B cell (primary cell): ENCODE data around the gene SCML1. TPM values are rescaled to one million over a fixed set of nuclear protein-coding genes. Genes with fewer than 3 reads are reported as not detected.

Experiments used
- ATAC-seq: fragments of 200-7000 bp; cut with Tn5 transposase; one replicate; pipeline ENCODE4 v1.10.0; 2021; ENCODE audit warnings: low read depth, mild to moderate bottlenecking, moderate number of reproducible peaks, moderate library complexity
- CTCF ChIA-PET: fragments of 350-600 bp; sonication (Branson Sonifier 250); formaldehyde crosslinking; loops from one replicate; lab custom pipeline; 2021; ENCODE audit warnings: antibody characterized with exemption, inconsistent platforms; lab: Charles Lee
- POLR2A ChIA-PET: fragments of 350-600 bp; sonication (Branson Sonifier 250); formaldehyde crosslinking; loops from one replicate; lab custom pipeline; 2021; ENCODE audit warnings: antibody characterized with exemption; lab: Charles Lee
- DNase-seq: peaks from one replicate; pipeline ENCODE4 v3.0.0; 2013
- H2AFZ ChIP-seq: 2 replicates; pipeline ENCODE4 v1.6.1; 2012; ENCODE audit warnings: mild to moderate bottlenecking, low read depth, low read length; ENCODE audit not compliant: insufficient read depth, poor library complexity, severe bottlenecking
- H3K27ac ChIP-seq, 2 donors: 1 replicate in 1 of 2; 2 replicates in 1 of 2; pipeline ENCODE4 v1.5.1; 2012 to 2013; ENCODE audit warnings: low read length in 2 of 2, mild to moderate bottlenecking in 2 of 2, moderate library complexity in 1 of 2
- H3K27me3 ChIP-seq, 4 experiments: fragments of 200-600 bp in 1 of 4; sonication (generic) in 1 of 4; replicated peaks in 1 of 4; 1 replicate in 2 of 4; 2 replicates in 2 of 4; pipeline versions ENCODE4 v1.6.1 to v1.7.0; 2013 to 2016; ENCODE audit warnings: low read length in 3 of 4, mild to moderate bottlenecking in 2 of 4, mixed read lengths in 1 of 4, moderate library complexity in 1 of 4; ENCODE audit not compliant: insufficient read depth in 4 of 4, control insufficient read depth in 3 of 4; ENCODE audit errors: control extremely low read depth in 1 of 4
- H3K36me3 ChIP-seq, 2 experiments: replicated peaks in 1 of 2; 1 replicate in 1 of 2; 2 replicates in 1 of 2; pipeline versions ENCODE4 v1.6.1 to v1.7.1; 2013; ENCODE audit warnings: low read length in 1 of 2; ENCODE audit not compliant: insufficient read depth in 2 of 2, control insufficient read depth in 1 of 2; ENCODE audit errors: control extremely low read depth in 1 of 2, extremely low read depth in 1 of 2
- H3K4me1 ChIP-seq, 2 donors: fragments of 200-600 bp in 1 of 2; sonication (generic) in 1 of 2; 1 replicate in 1 of 2; 2 replicates in 1 of 2; pipeline versions ENCODE4 v1.5.1 to v1.6.1; 2013 to 2017; ENCODE audit warnings: low read length in 2 of 2; ENCODE audit not compliant: control insufficient read depth in 2 of 2, insufficient read depth in 2 of 2
- H3K4me2 ChIP-seq: replicated peaks from 2 replicates; pipeline ENCODE3; 2012; ENCODE audit warnings: mild to moderate bottlenecking, low read depth, low read length; ENCODE audit not compliant: poor library complexity, severe bottlenecking
- H3K4me3 ChIP-seq, 5 experiments: fragments of 200-600 bp in 1 of 5; sonication (generic) in 1 of 5; 1 replicate in 3 of 5; 2 replicates in 2 of 5; pipeline versions ENCODE4 v1.5.1 to v1.7.0; 2011 to 2016; ENCODE audit warnings: low read length in 4 of 5, mild to moderate bottlenecking in 4 of 5, low read depth in 2 of 5, control low read depth in 1 of 5, moderate library complexity in 1 of 5; ENCODE audit not compliant: insufficient read depth in 1 of 5; ENCODE audit errors: control extremely low read depth in 1 of 5, extremely low read depth in 1 of 5
- H3K79me2 ChIP-seq: fragments of 200-600 bp; sonication (generic); one replicate; pipeline ENCODE4 v1.6.0; 2016; ENCODE audit warnings: low read length; ENCODE audit not compliant: control insufficient read depth, insufficient read depth
- H3K9ac ChIP-seq: fragments of 200-600 bp; sonication (generic); 2 replicates; pipeline ENCODE4 v1.6.1; 2017; ENCODE audit warnings: mild to moderate bottlenecking, low read length, moderate library complexity
- H3K9me3 ChIP-seq, 3 donors: one replicate each; pipeline versions ENCODE4 v1.6.1 to v1.7.1; 2013; ENCODE audit warnings: low read length in 2 of 3; ENCODE audit not compliant: control insufficient read depth in 2 of 3, insufficient read depth in 1 of 3; ENCODE audit errors: control extremely low read depth in 1 of 3
- H4K20me1 ChIP-seq: 2 replicates; pipeline ENCODE4 v1.6.0; 2012; ENCODE audit warnings: mild to moderate bottlenecking, low read length; ENCODE audit not compliant: insufficient read depth, control insufficient read depth, poor library complexity, severe bottlenecking
- H3K27ac Mint-ChIP-seq: one replicate; pipeline ENCODE4 v1.8.0; 2021; ENCODE audit warnings: mixed read lengths
- H3K27me3 Mint-ChIP-seq: one replicate; pipeline ENCODE4 v1.8.0; 2021; ENCODE audit warnings: mixed read lengths
- H3K4me1 Mint-ChIP-seq: one replicate; pipeline ENCODE4 v1.8.0; 2021; ENCODE audit warnings: mixed read lengths
- H3K4me3 Mint-ChIP-seq: one replicate; pipeline ENCODE4 v1.8.0; 2021; ENCODE audit warnings: mixed read lengths
- H3K9me3 Mint-ChIP-seq: one replicate; pipeline ENCODE4 v1.8.0; 2022; ENCODE audit warnings: mixed read lengths; ENCODE audit not compliant: insufficient read depth
- CTCF ChIP-seq: fragments of 200-600 bp; IDR thresholded peaks from one replicate; pipeline ENCODE4 v1.8.0; 2022; ENCODE audit warnings: antibody characterized with exemption, mild to moderate bottlenecking
- EZH2 ChIP-seq: IDR thresholded peaks from 2 replicates; pipeline ENCODE4 v1.6.1; 2012; ENCODE audit warnings: borderline replicate concordance, low read depth, mild to moderate bottlenecking, moderate library complexity, low read length; ENCODE audit not compliant: insufficient read depth, poor library complexity, severe bottlenecking
- WGBS: methylation state at CpG from one replicate; pipeline ENCODE4 v1.1.5; 2013; ENCODE audit warnings: missing lambda C conversion rate; ENCODE audit not compliant: insufficient coverage; 5-methylcytosine and 5-hydroxymethylcytosine counted together
- intact Hi-C: fragments of 100-400 bp; cut with micrococcal nuclease; formaldehyde crosslinking; loops from one replicate; pipeline ENCODE4 v1.10.0; 2022
- polyA plus RNA-seq: library from polyadenylated mRNA; depleted of rRNA; stranded (reverse); fragments of >200 nt; gene quantifications from 2 replicates; pipeline ENCODE4 v1.2.3, GENCODE V29; 2012
- total RNA-seq, 2 donors: library from RNA; stranded (reverse); fragments of 120-200 nt in 1 of 2; gene quantifications; 1 replicate in 1 of 2; 2 replicates in 1 of 2; pipeline versions ENCODE4 v1.2.3 to v1.2.4, GENCODE V29; 2013 to 2022

Gene SCML1
- total and polyA plus RNA-seq, 2 donors (not counting 1 experiment from before 2014, with no cell fraction given), result 6.7 to 9.6 TPM

- peaks cover 6% of the 10 kb centered on the region for H3K27me3 Mint-ChIP-seq
- peak overlapping the region; percentile 90 for H3K4me3 Mint-ChIP-seq
- H3K27ac Mint-ChIP-seq, result peak overlapping the region; percentile 67
- intact Hi-C loops, result loop anchor here (5.0 to 10.0 kb wide), 5 partner anchors 617 to 1604 kb away; partner anchors contain the start of genes CTPS2, PDHA1, PHKA2 and RS1
- Histone ChIP-seq H3K27me3 (no peaks in the 10 kb centered on the region), H3K36me3 (no peaks in the 10 kb centered on the region), H3K79me2 (no peaks in the 10 kb centered on the region), H3K9me3 (no peaks in the 10 kb centered on the region), H3K4me2 (peak overlapping the region; percentile 76), H4K20me1 (no peaks in the 10 kb centered on the region), H3K4me1 (peaks cover 6 to 12% of the 10 kb centered on the region in 2 donors), H2AFZ (peak overlapping the region; percentile 63), H3K9ac (peak overlapping the region; percentile 70), H3K27ac (peak overlapping the region; percentile 75 to 81), H3K4me3 (peak overlapping the region; percentile 36 to 73 (median 65))
- WGBS, result under 1% methylated on average over 33 of the region's 45 CpGs
- CTCF ChIA-PET, result interaction anchor here (0.9 kb wide), 1 partner anchor 8 kb away, joined by 4 read pairs; no protein-coding TSS in a partner anchor
- DNase-seq, result peak; percentile 59
- POLR2A ChIA-PET, result interaction anchor here (0.7 kb wide), 1 partner anchor 1247 kb away, joined by 3 read pairs; no protein-coding TSS in a partner anchor
- ATAC-seq, result no peak
- TF ChIP-seq CTCF, result no peak
- H3K4me1 Mint-ChIP-seq, result peaks cover 18% of the 10 kb centered on the region
- no peaks in the 10 kb centered on the region for H3K9me3 Mint-ChIP-seq
Measured at GRCh38 chrX:17737986-17738713, 857 bp downstream of the SCML1 start.

GRCh38 chrX:17738737-17739535, 1.6 kb downstream of the SCML1 start:
- H2AFZ ChIP-seq, result peak overlapping the region; percentile 63
- H3K9ac ChIP-seq, result peak overlapping the region; percentile 70
- intact Hi-C loops, result loop anchor here (5.0 to 10.0 kb wide), 5 partner anchors 616 to 1603 kb away; partner anchors contain the start of genes CTPS2, PDHA1, PHKA2 and RS1
- no peaks in the 10 kb centered on the region for H3K79me2 ChIP-seq
- no peaks in the 10 kb centered on the region for H3K36me3 ChIP-seq
- no peaks in the 10 kb centered on the region for H3K27me3 ChIP-seq
- H3K9me3 ChIP-seq, result no peaks in the 10 kb centered on the region
- peak overlapping the region; percentile 36 to 73 (median 65) for H3K4me3 ChIP-seq
- ChIA-PET POLR2A (no interaction called here), CTCF (no interaction called here)
- H3K27ac Mint-ChIP-seq, result peak overlapping the region; percentile 67
- H3K4me1 ChIP-seq, result peaks cover 6 to 12% of the 10 kb centered on the region in 2 donors
- H3K9me3 Mint-ChIP-seq, result no peaks in the 10 kb centered on the region
- TF ChIP-seq CTCF (no peak), EZH2 (no peak)
- WGBS, result 0% methylated on average over 1 of the region's 6 CpGs
- peak overlapping the region; percentile 76 for H3K4me2 ChIP-seq
- peaks cover 18% of the 10 kb centered on the region for H3K4me1 Mint-ChIP-seq
- no peaks in the 10 kb centered on the region for H4K20me1 ChIP-seq
- ATAC-seq (no peak), DNase-seq (no peak)
- peaks cover 4% of the 10 kb centered on the region for H3K27me3 Mint-ChIP-seq
- peak overlapping the region in 1 of 2 donors; percentile 81 for H3K27ac ChIP-seq
- peak overlapping the region; percentile 90 for H3K4me3 Mint-ChIP-seq
